Endodermal cell (in vitro differentiated cells): ENCODE results near the gene ERFE. TPM values are rescaled to one million over a fixed set of nuclear protein-coding genes. Genes with fewer than 3 reads are reported as not detected.

ENCODE experiments used
- DNase-seq: peaks from one replicate; pipeline ENCODE4 v3.0.0-alpha.2; 2017
- H3K27ac ChIP-seq: 2 replicates; pipeline ENCODE4 v1.5.1; 2013; ENCODE audit warnings: mild to moderate bottlenecking, low read depth, low read length, moderate library complexity
- H3K27me3 ChIP-seq: 2 replicates; pipeline ENCODE4 v1.6.1; 2013; ENCODE audit warnings: mild to moderate bottlenecking, low read length, moderate library complexity; ENCODE audit not compliant: insufficient read depth, control insufficient read depth, poor library complexity, severe bottlenecking
- H3K36me3 ChIP-seq: 2 replicates; pipeline ENCODE4 v1.7.0; 2013; ENCODE audit warnings: mild to moderate bottlenecking, low read length, moderate library complexity; ENCODE audit not compliant: control insufficient read depth, insufficient read depth
- H3K4me1 ChIP-seq: one replicate; pipeline ENCODE4 v1.7.0; 2013; ENCODE audit warnings: low read length; ENCODE audit not compliant: control insufficient read depth, insufficient read depth
- H3K4me3 ChIP-seq: 2 replicates; pipeline ENCODE4 v1.5.1; 2013; ENCODE audit warnings: mild to moderate bottlenecking, low read length, moderate library complexity
- H3K9ac ChIP-seq: 2 replicates; pipeline ENCODE4 v1.6.1; 2013; ENCODE audit warnings: mild to moderate bottlenecking, low read length, moderate library complexity; ENCODE audit not compliant: poor library complexity, severe bottlenecking; ENCODE audit errors: extremely low read depth
- H3K9me3 ChIP-seq: 2 replicates; pipeline ENCODE4 v1.6.1; 2013; ENCODE audit warnings: mild to moderate bottlenecking, low read length, moderate library complexity; ENCODE audit not compliant: control insufficient read depth
- H3K27ac Mint-ChIP-seq: 2 replicates; pipeline ENCODE4 v1.8.0; 2020; ENCODE audit warnings: mixed read lengths
- H3K27me3 Mint-ChIP-seq: 2 replicates; pipeline ENCODE4 v1.8.0; 2021; ENCODE audit warnings: mild to moderate bottlenecking, mixed read lengths; ENCODE audit not compliant: insufficient read depth
- H3K36me3 Mint-ChIP-seq: 2 replicates; pipeline ENCODE4 v1.8.0; 2020; ENCODE audit warnings: low read depth, mixed read lengths
- H3K4me1 Mint-ChIP-seq: 2 replicates; pipeline ENCODE4 v1.8.0; 2020; ENCODE audit warnings: mixed read lengths
- H3K4me3 Mint-ChIP-seq: 2 replicates; pipeline ENCODE4 v1.8.0; 2020; ENCODE audit warnings: mild to moderate bottlenecking, moderate library complexity, mixed read lengths
- H3K9me3 Mint-ChIP-seq: 2 replicates; pipeline ENCODE4 v1.8.0; 2020; ENCODE audit warnings: mild to moderate bottlenecking, mixed read lengths
- WGBS, 2 experiments: methylation state at CpG; one replicate each; pipeline versions ENCODE4 v1.1.5 to v1.1.7; 2013; ENCODE audit warnings: missing lambda C conversion rate in 2 of 2, mixed read lengths in 1 of 2; ENCODE audit not compliant: insufficient coverage in 1 of 2, insufficient read length in 1 of 2; 5-methylcytosine and 5-hydroxymethylcytosine counted together
- total RNA-seq, 2 donors: library from RNA; stranded (reverse); fragmentation: NEBNext Ultra II Directional in 1 of 2; extraction: Animal tissue kit (Norgen Biotek cat#: 25700) in 1 of 2; gene quantifications; 2 replicates in 1 of 2; 3 replicates in 1 of 2; pipeline ENCODE4 v1.2.1, GENCODE V29; 2021
- TF ChIP-seq, protein P1 (sequence below): fragments of 200-600 bp; sonication (generic); conservative IDR thresholded peaks from 2 replicates; pipeline ENCODE4 v1.5.0; 2021; ENCODE audit warnings: antibody characterized with exemption, mild to moderate bottlenecking

The ERFE gene
- total RNA-seq, 2 donors from 2014 or later: 0.48 to 1.6 TPM

DNA sequence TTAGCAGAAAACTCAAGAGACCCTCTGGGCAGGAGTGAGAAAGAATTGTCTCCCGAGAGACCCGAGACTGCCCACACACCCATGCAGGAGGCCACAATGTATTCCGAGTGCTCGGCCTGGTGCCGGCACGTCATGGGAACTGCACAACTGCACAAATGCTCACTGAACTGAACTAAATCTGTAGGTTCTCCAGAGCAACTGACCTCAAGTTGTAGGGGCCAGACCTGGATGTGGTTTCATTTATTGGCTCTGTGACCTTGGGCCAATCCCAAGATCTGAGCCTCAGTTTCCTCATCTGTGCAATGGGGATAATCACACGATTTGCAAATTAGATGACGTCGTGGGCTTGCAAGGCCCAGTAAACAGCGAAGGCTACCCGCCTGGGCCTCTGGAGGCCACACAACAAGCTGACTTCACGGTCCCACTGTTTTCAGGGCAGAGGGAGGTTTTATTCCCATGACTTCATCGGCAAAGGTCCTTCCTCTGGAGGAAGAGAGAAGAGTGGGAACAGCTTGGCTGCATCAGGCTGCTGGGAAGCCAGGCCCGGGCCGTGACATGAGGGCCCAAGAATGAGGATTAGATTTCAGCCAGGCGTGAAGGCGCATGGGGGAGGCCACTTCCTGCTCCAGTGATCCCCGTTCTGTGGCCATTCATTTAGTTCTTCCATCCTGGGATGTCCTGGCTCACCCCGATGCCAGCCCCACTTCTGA, 3.6 kb upstream of the ERFE start:
- H3K36me3 Mint-ChIP-seq: no peaks in the 10 kb centered on the region
- Histone ChIP-seq H3K4me1 (no peaks in the 10 kb centered on the region), H3K4me3 (no peak overlapping the region), H3K27me3 (peaks cover 12% of the 10 kb centered on the region), H3K36me3 (no peaks in the 10 kb centered on the region), H3K9ac (no peak overlapping the region), H3K9me3 (no peaks in the 10 kb centered on the region), H3K27ac (no peak overlapping the region)
- 88 to 92% methylated on average over 17 to 19 of the region's 19 CpGs for WGBS, 2 experiments
- peaks cover 4% of the 10 kb centered on the region for H3K9me3 Mint-ChIP-seq
- TF ChIP-seq, protein P1, sequence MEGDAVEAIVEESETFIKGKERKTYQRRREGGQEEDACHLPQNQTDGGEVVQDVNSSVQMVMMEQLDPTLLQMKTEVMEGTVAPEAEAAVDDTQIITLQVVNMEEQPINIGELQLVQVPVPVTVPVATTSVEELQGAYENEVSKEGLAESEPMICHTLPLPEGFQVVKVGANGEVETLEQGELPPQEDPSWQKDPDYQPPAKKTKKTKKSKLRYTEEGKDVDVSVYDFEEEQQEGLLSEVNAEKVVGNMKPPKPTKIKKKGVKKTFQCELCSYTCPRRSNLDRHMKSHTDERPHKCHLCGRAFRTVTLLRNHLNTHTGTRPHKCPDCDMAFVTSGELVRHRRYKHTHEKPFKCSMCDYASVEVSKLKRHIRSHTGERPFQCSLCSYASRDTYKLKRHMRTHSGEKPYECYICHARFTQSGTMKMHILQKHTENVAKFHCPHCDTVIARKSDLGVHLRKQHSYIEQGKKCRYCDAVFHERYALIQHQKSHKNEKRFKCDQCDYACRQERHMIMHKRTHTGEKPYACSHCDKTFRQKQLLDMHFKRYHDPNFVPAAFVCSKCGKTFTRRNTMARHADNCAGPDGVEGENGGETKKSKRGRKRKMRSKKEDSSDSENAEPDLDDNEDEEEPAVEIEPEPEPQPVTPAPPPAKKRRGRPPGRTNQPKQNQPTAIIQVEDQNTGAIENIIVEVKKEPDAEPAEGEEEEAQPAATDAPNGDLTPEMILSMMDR: no peak
- peaks cover 2% of the 10 kb centered on the region for H3K4me1 Mint-ChIP-seq
- H3K27me3 Mint-ChIP-seq: peaks cover 25% of the 10 kb centered on the region
- H3K4me3 Mint-ChIP-seq: no peak overlapping the region
- DNase-seq: no peak
- H3K27ac Mint-ChIP-seq: no peak overlapping the region

DNA sequence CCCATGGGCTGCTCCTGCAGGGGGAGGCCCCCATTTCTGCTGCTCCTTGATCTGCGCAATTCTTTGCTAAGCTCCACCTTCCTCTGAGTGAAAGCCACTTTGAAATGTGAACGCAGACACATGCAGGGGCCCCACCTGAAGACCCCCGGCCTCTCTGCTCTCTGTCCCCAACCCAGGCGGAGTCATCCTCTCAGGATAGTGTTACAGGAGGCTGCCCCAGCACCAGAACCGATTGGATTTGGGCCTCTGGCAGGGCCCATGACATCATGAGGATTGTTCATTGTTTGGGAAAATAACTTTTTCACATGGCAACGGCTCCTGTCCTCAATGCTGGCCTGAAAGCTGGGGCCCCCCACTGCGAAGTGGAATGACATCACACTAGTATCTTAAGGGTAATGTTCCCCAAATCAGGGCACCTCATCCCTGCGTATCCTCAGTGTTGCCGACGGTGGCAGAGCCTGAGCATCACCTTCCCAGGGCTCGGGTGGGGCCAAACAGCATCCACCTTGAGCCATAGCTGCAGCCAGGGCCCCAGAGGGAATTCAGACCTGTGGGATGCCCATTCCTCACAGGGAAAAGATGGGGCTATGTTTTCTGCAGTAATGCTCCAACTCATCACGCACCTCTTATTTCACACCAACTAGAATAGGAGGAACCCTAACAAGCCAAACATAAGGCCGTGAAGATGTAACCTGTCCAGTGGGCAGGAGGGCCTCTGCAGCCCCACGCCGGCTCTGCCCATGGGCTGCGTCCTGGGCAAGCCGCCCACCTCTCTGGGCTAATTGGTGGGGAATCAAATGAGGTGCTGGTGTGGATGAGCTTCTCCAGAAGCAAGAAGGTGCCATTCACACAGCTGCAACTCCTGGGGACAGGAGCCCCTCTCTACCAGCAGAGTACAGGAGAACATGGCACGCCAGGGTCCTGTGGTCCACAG, 2.7 kb upstream of the ERFE start:
- H3K27ac ChIP-seq: no peak overlapping the region
- H3K9ac ChIP-seq: no peak overlapping the region
- no peak for DNase-seq
- TF ChIP-seq, protein P1: no peak
- no peaks in the 10 kb centered on the region for H3K4me1 ChIP-seq
- H3K4me3 ChIP-seq: no peak overlapping the region
- Mint-ChIP-seq H3K36me3 (no peaks in the 10 kb centered on the region), H3K27me3 (peaks cover 32% of the 10 kb centered on the region), H3K4me1 (peaks cover 2% of the 10 kb centered on the region), H3K9me3 (peaks cover 4% of the 10 kb centered on the region), H3K27ac (no peak overlapping the region), H3K4me3 (no peak overlapping the region)
- no peaks in the 10 kb centered on the region for H3K9me3 ChIP-seq
- H3K27me3 ChIP-seq: peaks cover 20% of the 10 kb centered on the region
- H3K36me3 ChIP-seq: no peaks in the 10 kb centered on the region
- 84 to 85% methylated on average over 11 to 18 of the region's 18 CpGs for WGBS, 2 experiments

DNA sequence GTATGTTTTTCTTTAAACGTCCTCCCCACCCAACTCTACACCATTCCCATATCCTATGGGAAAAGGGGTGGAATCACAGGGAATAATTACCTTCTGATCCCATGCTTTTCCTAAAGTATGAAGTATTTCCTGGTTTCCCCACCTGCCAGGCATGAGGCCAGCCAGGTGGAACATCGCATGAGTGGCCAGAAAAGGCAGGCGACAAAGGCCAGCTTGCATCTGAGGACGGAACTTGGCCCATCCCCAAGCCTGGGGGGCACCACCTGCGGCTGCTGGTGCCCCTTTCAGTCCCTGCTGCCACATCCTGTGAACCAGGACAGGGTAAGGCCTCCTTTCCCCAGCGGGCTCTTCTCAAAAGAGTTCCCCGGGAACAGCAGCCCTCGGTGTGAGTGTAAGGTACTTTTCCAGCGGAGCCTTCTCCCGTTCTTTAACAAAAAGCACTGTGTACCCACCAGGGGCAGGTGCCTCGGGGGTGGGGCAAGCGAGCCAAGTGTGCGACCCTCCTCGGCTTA, 1.2 kb upstream of the ERFE start:
- H3K9ac ChIP-seq: no peak overlapping the region
- WGBS, 2 experiments: 87 to 90% methylated on average over 10 to 14 of the region's 14 CpGs
- H3K36me3 Mint-ChIP-seq: no peaks in the 10 kb centered on the region
- H3K27ac ChIP-seq: no peak overlapping the region
- peaks cover 47% of the 10 kb centered on the region for H3K27me3 Mint-ChIP-seq
- TF ChIP-seq, protein P1: no peak
- peaks cover 35% of the 10 kb centered on the region for H3K27me3 ChIP-seq
- H3K27ac Mint-ChIP-seq: no peak overlapping the region
- H3K4me1 ChIP-seq: no peaks in the 10 kb centered on the region
- H3K4me1 Mint-ChIP-seq: peaks cover 2% of the 10 kb centered on the region
- H3K4me3 Mint-ChIP-seq: no peak overlapping the region
- H3K4me3 ChIP-seq: no peak overlapping the region
- peaks cover 4% of the 10 kb centered on the region for H3K9me3 Mint-ChIP-seq
- H3K9me3 ChIP-seq: no peaks in the 10 kb centered on the region
- no peaks in the 10 kb centered on the region for H3K36me3 ChIP-seq
- DNase-seq: no peak
